ENCODE measurements around the gene DDA1. TPM values are rescaled to one million over a fixed set of nuclear protein-coding genes. Genes with fewer than 3 reads are reported as not detected.

DDA1 gene
- total RNA-seq, 1 donor from 2014 or later = 123 TPM

- H3K27ac Mint-ChIP-seq (ENCODE audit: unreplicated experiment) = no peak overlapping the region
- H2AFZ ChIP-seq (ENCODE audit: low read depth, low read length) = no peak overlapping the region
- no peaks in the 10 kb centered on the region for H3K9me3 Mint-ChIP-seq (ENCODE audit: unreplicated experiment)
- H3K36me3 ChIP-seq (ENCODE audit: insufficient read depth, low read length) = no peaks in the 10 kb centered on the region
- no peak overlapping the region for H3K27ac ChIP-seq (ENCODE audit: low read depth, low read length)
- H3K27me3 Mint-ChIP-seq (ENCODE audit: low read depth, unreplicated experiment) = peaks cover 2% of the 10 kb centered on the region
- no peak for TF ChIP-seq EZH2 (IDR thresholded peaks at IDR 0.05; ENCODE audit: insufficient read depth, low read length)
- TF ChIP-seq, protein P1, sequence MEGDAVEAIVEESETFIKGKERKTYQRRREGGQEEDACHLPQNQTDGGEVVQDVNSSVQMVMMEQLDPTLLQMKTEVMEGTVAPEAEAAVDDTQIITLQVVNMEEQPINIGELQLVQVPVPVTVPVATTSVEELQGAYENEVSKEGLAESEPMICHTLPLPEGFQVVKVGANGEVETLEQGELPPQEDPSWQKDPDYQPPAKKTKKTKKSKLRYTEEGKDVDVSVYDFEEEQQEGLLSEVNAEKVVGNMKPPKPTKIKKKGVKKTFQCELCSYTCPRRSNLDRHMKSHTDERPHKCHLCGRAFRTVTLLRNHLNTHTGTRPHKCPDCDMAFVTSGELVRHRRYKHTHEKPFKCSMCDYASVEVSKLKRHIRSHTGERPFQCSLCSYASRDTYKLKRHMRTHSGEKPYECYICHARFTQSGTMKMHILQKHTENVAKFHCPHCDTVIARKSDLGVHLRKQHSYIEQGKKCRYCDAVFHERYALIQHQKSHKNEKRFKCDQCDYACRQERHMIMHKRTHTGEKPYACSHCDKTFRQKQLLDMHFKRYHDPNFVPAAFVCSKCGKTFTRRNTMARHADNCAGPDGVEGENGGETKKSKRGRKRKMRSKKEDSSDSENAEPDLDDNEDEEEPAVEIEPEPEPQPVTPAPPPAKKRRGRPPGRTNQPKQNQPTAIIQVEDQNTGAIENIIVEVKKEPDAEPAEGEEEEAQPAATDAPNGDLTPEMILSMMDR (IDR thresholded peaks at IDR 0.05; ENCODE audit: insufficient read depth, low read depth, low read length) = no peak
- H3K4me1 ChIP-seq (ENCODE audit: insufficient read depth, low read length) = peaks cover 3% of the 10 kb centered on the region
- no peaks in the 10 kb centered on the region for H3K79me2 ChIP-seq (ENCODE audit: insufficient read depth, low read length)
- peaks cover 9% of the 10 kb centered on the region for H3K36me3 Mint-ChIP-seq (ENCODE audit: low read depth, unreplicated experiment)
- H3K4me3 ChIP-seq (ENCODE audit: insufficient read depth, low read depth, low read length) = no peak overlapping the region
- no peaks in the 10 kb centered on the region for H3K9me3 ChIP-seq (ENCODE audit: insufficient read depth, low read depth, low read length)
- no peak for FAIRE-seq
- peaks cover 6% of the 10 kb centered on the region for H3K4me1 Mint-ChIP-seq (ENCODE audit: low read depth, unreplicated experiment)
- no peak for DNase-seq (ENCODE audit: low read depth)
- peaks cover 10% of the 10 kb centered on the region for H4K20me1 ChIP-seq (ENCODE audit: insufficient read depth, low read length)
- H3K9ac ChIP-seq (ENCODE audit: low read length) = no peak overlapping the region
- no peak overlapping the region for H3K4me3 Mint-ChIP-seq (ENCODE audit: unreplicated experiment)
- H3K4me2 ChIP-seq (ENCODE audit: low read length) = no peak overlapping the region
- H3K27me3 ChIP-seq (ENCODE audit: insufficient read depth, low read length) = no peaks in the 10 kb centered on the region
These were observed 17.8 kb downstream of the DDA1 start for GRCh38 chr19:17327068-17327653.

DNA sequence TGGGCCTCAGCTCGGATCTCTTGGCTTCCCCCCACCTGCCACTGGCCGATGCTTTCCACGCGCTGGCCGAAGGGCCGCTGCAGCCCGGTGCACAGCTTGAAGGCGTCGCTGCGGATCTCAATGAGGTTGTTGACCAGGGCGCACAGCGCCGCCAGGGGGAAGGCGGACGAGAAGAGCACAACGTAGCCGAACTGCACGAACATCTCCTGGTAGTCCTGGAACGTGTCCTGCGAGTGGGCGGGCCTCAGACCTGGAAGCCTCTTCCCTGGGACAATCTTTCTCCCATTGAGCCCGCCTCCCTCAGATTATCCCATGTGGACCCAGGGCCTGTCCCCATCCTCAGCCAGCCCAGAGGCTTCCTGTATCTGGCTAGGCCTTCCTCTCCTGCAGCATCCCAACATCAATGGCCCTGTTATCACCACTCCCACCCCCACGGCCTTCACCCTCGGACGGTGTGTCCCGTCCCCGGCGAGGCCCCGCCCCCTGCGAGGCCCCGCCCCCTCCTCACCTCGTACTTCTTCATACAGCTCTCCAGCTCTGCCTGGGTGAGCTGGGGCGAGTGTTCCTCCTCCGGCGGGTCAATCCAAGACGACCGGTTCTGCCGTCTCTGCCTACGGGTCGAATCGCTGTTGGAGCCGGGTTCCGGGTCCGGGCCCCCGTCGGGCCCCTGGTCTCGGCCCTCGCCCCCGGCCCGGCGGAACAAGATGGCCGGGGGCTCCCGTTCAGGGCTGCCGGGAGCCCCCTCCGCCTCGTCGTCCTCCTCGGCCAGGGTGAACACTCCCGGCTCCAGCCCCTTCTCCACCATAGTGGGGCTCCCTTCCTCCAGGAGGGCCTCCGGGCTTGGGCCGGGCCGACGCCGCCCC, 18.5 kb downstream of the DDA1 start:
- H3K27me3 ChIP-seq (ENCODE audit: insufficient read depth, low read length) = no peaks in the 10 kb centered on the region
- peaks cover 5% of the 10 kb centered on the region for H3K36me3 Mint-ChIP-seq (ENCODE audit: low read depth, unreplicated experiment)
- no peaks in the 10 kb centered on the region for H3K9me3 Mint-ChIP-seq (ENCODE audit: unreplicated experiment)
- H3K27ac Mint-ChIP-seq (ENCODE audit: unreplicated experiment) = no peak overlapping the region
- DNase-seq (ENCODE audit: low read depth) (no peak), FAIRE-seq (no peak)
- H3K36me3 ChIP-seq (ENCODE audit: insufficient read depth, low read length) = no peaks in the 10 kb centered on the region
- H3K9me3 ChIP-seq (ENCODE audit: insufficient read depth, low read depth, low read length) = no peaks in the 10 kb centered on the region
- H4K20me1 ChIP-seq (ENCODE audit: insufficient read depth, low read length) = peaks cover 3% of the 10 kb centered on the region
- no peak overlapping the region for H3K4me3 Mint-ChIP-seq (ENCODE audit: unreplicated experiment)
- H2AFZ ChIP-seq (ENCODE audit: low read depth, low read length) = no peak overlapping the region
- no peak overlapping the region for H3K4me2 ChIP-seq (ENCODE audit: low read length)
- no peak for TF ChIP-seq EZH2 (IDR thresholded peaks at IDR 0.05; ENCODE audit: insufficient read depth, low read length)
- TF ChIP-seq, protein P1 (IDR thresholded peaks at IDR 0.05; ENCODE audit: insufficient read depth, low read depth, low read length) = no peak
- peaks cover 3% of the 10 kb centered on the region for H3K4me1 ChIP-seq (ENCODE audit: insufficient read depth, low read length)
- H3K79me2 ChIP-seq (ENCODE audit: insufficient read depth, low read length) = no peaks in the 10 kb centered on the region
- no peak overlapping the region for H3K9ac ChIP-seq (ENCODE audit: low read length)
- H3K4me3 ChIP-seq (ENCODE audit: insufficient read depth, low read depth, low read length) = no peak overlapping the region
- H3K27ac ChIP-seq (ENCODE audit: low read depth, low read length) = no peak overlapping the region
- peaks cover 6% of the 10 kb centered on the region for H3K4me1 Mint-ChIP-seq (ENCODE audit: low read depth, unreplicated experiment)
- peaks cover 2% of the 10 kb centered on the region for H3K27me3 Mint-ChIP-seq (ENCODE audit: low read depth, unreplicated experiment)
